Right renal pelvis (tissue), 4 donors: ENCODE measurements around the gene PTPRD. TPM values are rescaled to one million over a fixed set of nuclear protein-coding genes. Genes with fewer than 3 reads are reported as not detected.
A peak's percentile ranks its signal among the peaks of the same experiment; 100 is the strongest.

ENCODE experiments used
- DNase-seq, 4 donors: peaks; one replicate each; pipeline ENCODE4 v3.0.0-alpha.2; 2013; ENCODE audit warnings: low read depth in 4 of 4, low spot score in 3 of 4, missing footprints in 1 of 4
- polyA plus RNA-seq, 4 donors: library from polyadenylated mRNA; unstranded; fragments of 120-200 nt; gene quantifications; one replicate each; pipeline ENCODE4 v1.2.1, GENCODE V29; 2013; ENCODE audit not compliant: insufficient read length in 4 of 4

Gene PTPRD
- polyA plus RNA-seq, 4 donors, result 105 to 119 (median 108) TPM

DNA sequence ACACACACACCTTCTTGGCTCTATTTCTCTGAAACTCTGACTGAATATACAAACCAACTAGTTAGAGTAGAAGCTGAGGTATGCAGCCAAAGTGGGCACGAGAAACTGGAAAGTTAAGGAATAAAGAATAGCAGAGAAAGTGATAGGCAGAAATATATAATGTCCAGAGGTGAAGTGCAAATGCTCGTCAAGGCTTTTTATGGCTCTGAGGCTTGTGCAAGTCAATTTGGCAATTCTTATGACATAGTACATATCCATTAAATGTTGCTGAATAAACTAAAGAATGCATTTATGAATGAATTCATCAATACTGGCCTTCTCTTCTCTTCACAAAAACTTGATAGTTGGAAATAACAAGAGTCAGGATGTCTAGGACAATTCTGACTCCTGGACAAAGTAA is 2323.1 kb downstream of the PTPRD start:
- DNase-seq, result no peak

DNA sequence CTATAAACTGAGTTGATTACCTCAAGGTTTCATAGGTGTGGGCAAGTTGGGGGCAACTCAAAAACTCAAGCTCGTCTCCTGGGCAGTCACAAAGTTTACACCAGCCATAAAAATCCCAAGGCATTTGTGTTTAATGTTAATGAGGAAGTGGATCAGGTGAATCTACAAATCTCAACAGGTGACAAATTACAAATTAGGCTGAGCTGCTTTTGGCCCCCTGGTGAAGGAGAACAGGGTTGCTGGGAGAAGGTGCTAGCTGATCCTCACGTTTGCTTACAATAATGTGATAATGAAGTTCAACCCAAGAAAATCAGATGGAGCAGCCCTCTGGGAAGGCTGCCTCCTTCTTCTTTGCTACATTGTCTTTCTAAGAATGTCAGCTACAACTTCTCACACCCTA is 2324.8 kb downstream of the PTPRD start:
- DNase-seq, result no peak

DNA sequence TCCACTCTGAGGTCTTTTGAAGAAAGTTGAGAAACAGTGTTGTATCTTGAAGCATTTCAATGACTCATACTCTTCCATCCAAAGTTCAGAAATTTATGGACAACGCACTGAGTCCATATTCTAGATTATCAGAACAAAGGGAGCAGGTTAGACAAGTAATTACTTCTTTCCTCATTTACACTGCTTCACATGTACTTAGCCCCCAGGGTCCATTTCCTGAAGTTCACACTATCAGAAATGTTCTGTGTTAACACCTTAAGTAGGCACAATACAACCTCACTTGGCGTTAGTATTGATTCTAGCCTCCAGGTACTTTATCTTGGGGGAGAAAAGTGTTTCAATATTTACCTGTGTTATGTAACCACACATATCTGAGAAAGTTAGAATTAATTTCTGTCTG is 2325.3 kb downstream of the PTPRD start:
- no peak for DNase-seq

DNA sequence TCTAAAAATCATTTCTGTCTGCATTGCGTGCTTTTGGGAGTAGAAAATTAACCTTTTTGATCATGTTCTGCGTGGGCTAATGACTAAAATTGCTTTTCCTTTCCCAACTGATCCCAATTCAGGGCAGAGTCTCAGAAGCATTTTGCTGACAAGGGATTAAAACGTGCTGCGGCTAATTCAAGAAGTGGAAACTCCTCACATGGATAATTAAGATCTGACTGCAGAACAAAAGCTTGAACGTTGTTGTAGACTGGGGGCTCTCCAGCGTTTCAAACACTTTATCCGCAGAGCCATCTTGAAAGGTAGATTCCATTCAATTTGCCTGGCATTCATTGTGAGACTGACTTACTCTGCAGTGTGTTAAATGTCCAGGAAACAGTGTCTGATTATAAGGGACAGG is 2327.9 kb downstream of the PTPRD start:
- no peak for DNase-seq

DNA sequence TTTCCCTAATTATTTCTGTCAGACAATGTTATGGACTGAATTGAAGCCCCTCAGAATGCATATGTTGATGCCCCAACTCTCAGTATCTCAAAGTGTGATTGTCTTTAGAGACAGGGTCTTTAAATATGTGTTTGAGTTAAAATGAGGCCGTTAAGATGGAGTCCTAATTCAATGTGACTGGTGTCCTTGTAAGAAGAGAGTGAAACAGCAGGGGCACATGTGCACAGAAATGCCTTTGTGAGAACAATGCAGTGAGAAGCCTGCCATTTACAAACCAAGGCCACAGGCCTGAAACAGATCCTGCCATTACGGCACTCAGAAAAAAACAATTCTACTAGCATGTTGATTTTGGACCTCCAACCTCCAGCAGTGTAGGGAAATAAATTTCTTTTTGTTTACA is 2330.3 kb downstream of the PTPRD start:
- DNase-seq, result no peak

GRCh38 chr9:8280811-8281210 is 2332.0 kb downstream of the PTPRD start:
- peak in 1 of 4 donors; percentile 11 for DNase-seq

DNA sequence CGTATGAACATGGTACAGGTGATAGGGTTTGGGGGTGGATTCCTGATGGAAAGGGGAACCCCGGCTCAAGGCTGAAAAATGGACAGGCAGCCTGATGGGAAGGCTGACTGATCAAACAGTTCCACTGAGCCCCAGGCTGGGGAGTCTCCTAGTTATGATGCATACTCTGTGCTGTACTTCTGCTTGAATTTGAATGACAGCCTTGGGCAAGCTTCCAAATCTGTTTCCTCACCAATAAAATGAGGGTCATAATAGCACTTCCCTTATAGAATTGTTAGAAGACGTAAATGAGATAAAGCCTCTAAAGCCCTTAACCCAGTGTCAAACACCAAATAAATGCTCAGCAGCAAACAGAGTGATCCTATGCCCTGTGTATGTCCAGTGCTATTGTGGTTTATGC is 2334.8 kb downstream of the PTPRD start:
- DNase-seq, result no peak

GRCh38 chr9:8270235-8270634 is 2342.6 kb downstream of the PTPRD start:
- DNase-seq, result no peak

- DNase-seq, result no peak
These were observed 2343.9 kb downstream of the PTPRD start for GRCh38 chr9:8268881-8269280.

- no peak for DNase-seq
These were observed 2344.5 kb downstream of the PTPRD start for GRCh38 chr9:8268216-8268878.

- no peak for DNase-seq
These were observed 2345.2 kb downstream of the PTPRD start for GRCh38 chr9:8267636-8268035.

DNA sequence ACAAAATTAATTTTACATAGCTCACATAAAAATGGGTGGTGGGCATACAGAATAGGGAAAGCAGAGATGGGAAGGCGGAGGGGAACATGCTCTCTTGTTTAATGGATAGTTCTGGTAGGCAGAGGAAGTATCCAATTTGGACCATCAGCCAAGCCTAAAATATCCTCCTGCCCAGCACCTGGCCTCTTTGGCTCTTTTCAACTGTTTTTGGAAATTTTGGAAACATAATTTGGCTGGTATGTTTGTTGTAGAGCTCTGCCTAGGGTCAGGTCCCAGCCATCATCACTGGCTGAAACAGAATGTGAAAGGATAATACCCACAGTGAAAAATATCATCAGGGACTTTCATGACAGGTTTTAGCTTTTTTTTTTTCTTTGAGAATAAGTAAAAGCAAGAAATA is 2345.9 kb downstream of the PTPRD start:
- no peak for DNase-seq

GRCh38 chr9:8265281-8265680 is 2347.5 kb downstream of the PTPRD start:
- no peak for DNase-seq
